SK-N-MC (cell line): ENCODE data around the gene PRPF40B.

ENCODE experiments used
- EZH2 ChIP-seq: fragments of 200-600 bp; sonication (generic); IDR thresholded peaks from one replicate; pipeline ENCODE4 v1.6.1; 2017; ENCODE audit warnings: antibody characterized with exemption
- POLR2AphosphoS5 ChIP-seq: IDR thresholded peaks from 2 replicates; pipeline ENCODE4 v1.6.1; 2012; ENCODE audit warnings: mild to moderate bottlenecking, low read depth, low read length, borderline replicate concordance

- no peak for TF ChIP-seq POLR2AphosphoS5
- TF ChIP-seq EZH2 = no peak
These were observed 47.8 kb downstream of the PRPF40B start for GRCh38 chr12:49671031-49671765.
